Thyroid gland (tissue), 4 donors: ENCODE results near the gene IFNL2. TPM values are rescaled to one million over a fixed set of nuclear protein-coding genes. Genes with fewer than 3 reads are reported as not detected.
"Not testable (repeated sequence)": the region's sequence is repeated elsewhere in the genome, so short reads cannot be mapped to it uniquely, and the experiment has no call there.

Experiments used
- DNase-seq, 2 donors: peaks; one replicate each; pipeline ENCODE4 v3.0.0-alpha.2; 2019
- H3K27ac ChIP-seq, 3 donors: fragments of 200-600 bp; sonication (generic); 1 replicate in 2 of 3; 2 replicates in 1 of 3; pipeline ENCODE4 v1.5.1; 2016 to 2019; ENCODE audit warnings: mild to moderate bottlenecking in 1 of 3, moderate library complexity in 1 of 3
- H3K27me3 ChIP-seq: fragments of 200-600 bp; sonication (generic); one replicate; pipeline ENCODE4 v1.5.1; 2019
- H3K36me3 ChIP-seq, 2 donors: fragments of 200-600 bp; sonication (generic); one replicate each; pipeline ENCODE4 v1.5.1; 2016 to 2019
- H3K4me1 ChIP-seq, 2 donors: fragments of 200-600 bp; sonication (generic); one replicate each; pipeline ENCODE4 v1.5.1; 2017 to 2019
- H3K4me3 ChIP-seq, 3 donors: fragments of 200-600 bp; sonication (generic); replicated peaks in 1 of 3; 1 replicate in 2 of 3; 2 replicates in 1 of 3; pipeline ENCODE4 v1.5.1; 2016; ENCODE audit warnings: mild to moderate bottlenecking in 1 of 3
- H3K9me3 ChIP-seq: fragments of 200-600 bp; sonication (generic); one replicate; pipeline ENCODE4 v1.5.1; 2017
- POLR2A ChIP-seq, 2 donors: fragments of 450-650 bp; IDR thresholded peaks; one replicate each; pipeline ENCODE4 v1.6.1; 2017; ENCODE audit warnings: antibody characterized with exemption in 2 of 2, mild to moderate bottlenecking in 2 of 2, moderate library complexity in 1 of 2
- WGBS, 2 donors: methylation state at CpG; one replicate each; pipeline ENCODE4 v1.1.5; 2017; 5-methylcytosine and 5-hydroxymethylcytosine counted together
- intact Hi-C: fragments of 100-400 bp; cut with DNase I; formaldehyde crosslinking; loops from one replicate; pipeline ENCODE4 v1.15.1; 2023
- total RNA-seq, 4 donors: library from RNA; depleted of rRNA; stranded (reverse); fragments of >200 nt; gene quantifications; one replicate each; pipeline ENCODE4 v1.2.3, GENCODE V29; 2016
- TF ChIP-seq, protein P1 (sequence below), 6 experiments: fragments of 200-600 bp in 3 of 6; fragments of 450-650 bp in 3 of 6; sonication (generic) in 3 of 6; IDR thresholded peaks; one replicate each; pipeline ENCODE4 v1.5.1; 2016 to 2019; ENCODE audit warnings: antibody characterized with exemption in 6 of 6, mild to moderate bottlenecking in 2 of 6, inconsistent platforms in 1 of 6, moderate library complexity in 1 of 6

IFNL2 gene
- total RNA-seq, 4 donors from 2014 or later = not detected

GRCh38 chr19:39265321-39265916, 2.8 kb upstream of the IFNL2 start:
- Histone ChIP-seq H3K27ac (no peak overlapping the region), H3K4me1 (peaks cover 0 to 17% of the 10 kb centered on the region in 2 donors), H3K4me3 (no peak overlapping the region), H3K36me3 (no peaks in the 10 kb centered on the region), H3K27me3 (peaks cover 17% of the 10 kb centered on the region), H3K9me3 (no peaks in the 10 kb centered on the region)
- TF ChIP-seq, protein P1, sequence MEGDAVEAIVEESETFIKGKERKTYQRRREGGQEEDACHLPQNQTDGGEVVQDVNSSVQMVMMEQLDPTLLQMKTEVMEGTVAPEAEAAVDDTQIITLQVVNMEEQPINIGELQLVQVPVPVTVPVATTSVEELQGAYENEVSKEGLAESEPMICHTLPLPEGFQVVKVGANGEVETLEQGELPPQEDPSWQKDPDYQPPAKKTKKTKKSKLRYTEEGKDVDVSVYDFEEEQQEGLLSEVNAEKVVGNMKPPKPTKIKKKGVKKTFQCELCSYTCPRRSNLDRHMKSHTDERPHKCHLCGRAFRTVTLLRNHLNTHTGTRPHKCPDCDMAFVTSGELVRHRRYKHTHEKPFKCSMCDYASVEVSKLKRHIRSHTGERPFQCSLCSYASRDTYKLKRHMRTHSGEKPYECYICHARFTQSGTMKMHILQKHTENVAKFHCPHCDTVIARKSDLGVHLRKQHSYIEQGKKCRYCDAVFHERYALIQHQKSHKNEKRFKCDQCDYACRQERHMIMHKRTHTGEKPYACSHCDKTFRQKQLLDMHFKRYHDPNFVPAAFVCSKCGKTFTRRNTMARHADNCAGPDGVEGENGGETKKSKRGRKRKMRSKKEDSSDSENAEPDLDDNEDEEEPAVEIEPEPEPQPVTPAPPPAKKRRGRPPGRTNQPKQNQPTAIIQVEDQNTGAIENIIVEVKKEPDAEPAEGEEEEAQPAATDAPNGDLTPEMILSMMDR (IDR thresholded peaks at IDR 0.05) = no peak
- TF ChIP-seq POLR2A (IDR thresholded peaks at IDR 0.05) = no peak
- intact Hi-C loops = no loop called here
- 40 to 56% methylated on average over 3 to 8 of the region's 39 CpGs for WGBS, 2 donors
- DNase-seq = no peak

- H3K9me3 ChIP-seq, H3K27ac ChIP-seq, DNase-seq, intact Hi-C loops, H3K4me3 ChIP-seq, H3K36me3 ChIP-seq: not testable (repeated sequence)
- 74 to 77% methylated on average over 3 to 8 of the region's 10 CpGs for WGBS, 2 donors
- H3K4me1 ChIP-seq = peaks cover 0 to 17% of the 10 kb centered on the region in 2 donors
- H3K27me3 ChIP-seq = peaks cover 17% of the 10 kb centered on the region
Observed at GRCh38 chr19:39268531-39269223, 481 bp downstream of the IFNL2 start.

- H3K4me1 ChIP-seq = peaks cover 0 to 12% of the 10 kb centered on the region in 2 donors
- H3K9me3 ChIP-seq, H3K36me3 ChIP-seq, DNase-seq, H3K27ac ChIP-seq, H3K4me3 ChIP-seq, intact Hi-C loops: not testable (repeated sequence)
- peaks cover 14% of the 10 kb centered on the region for H3K27me3 ChIP-seq
- 57 to 65% methylated on average over 7 to 10 of the region's 10 CpGs for WGBS, 2 donors
Observed at GRCh38 chr19:39269369-39269768, 1.2 kb downstream of the IFNL2 start.

GRCh38 chr19:39270036-39270871, 2.1 kb downstream of the IFNL2 start:
- Histone ChIP-seq H3K4me1 (peaks cover 0 to 3% of the 10 kb centered on the region in 2 donors), H3K4me3 (no peak overlapping the region), H3K9me3 (no peaks in the 10 kb centered on the region), H3K27ac (no peak overlapping the region), H3K36me3 (no peaks in the 10 kb centered on the region), H3K27me3 (peaks cover 5% of the 10 kb centered on the region)
- WGBS, 2 donors = 71 to 75% methylated on average over 9 of the region's 9 CpGs
- no peak for DNase-seq
- TF ChIP-seq, protein P1 (IDR thresholded peaks at IDR 0.05) = no peak
- TF ChIP-seq POLR2A (IDR thresholded peaks at IDR 0.05) = no peak
- intact Hi-C loops = no loop called here

DNA sequence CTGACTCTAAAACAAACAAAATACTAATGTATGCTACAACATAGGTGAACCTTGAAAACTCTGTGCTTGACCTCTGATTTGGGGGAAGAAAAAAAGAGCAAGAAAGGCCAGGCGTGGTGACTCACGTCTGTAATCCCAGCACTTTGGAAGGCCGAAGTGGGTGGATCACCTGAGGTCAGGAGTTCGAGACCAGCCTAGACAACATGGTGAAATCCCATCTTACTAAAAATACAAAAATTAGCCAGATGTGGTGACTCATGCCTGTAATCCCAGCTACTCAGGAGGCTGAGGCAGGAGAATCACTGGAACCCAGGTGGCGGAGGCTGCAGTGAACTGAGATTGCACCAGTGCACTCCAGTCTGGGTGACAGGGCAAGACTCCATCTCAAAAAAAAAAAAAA, 5.7 kb downstream of the IFNL2 start:
- H3K9me3 ChIP-seq, intact Hi-C loops, DNase-seq, H3K36me3 ChIP-seq, H3K4me3 ChIP-seq, H3K4me1 ChIP-seq, H3K27me3 ChIP-seq, H3K27ac ChIP-seq: not testable (repeated sequence)
- WGBS, 2 donors = 87 to 88% methylated on average over 5 of the region's 5 CpGs

DNA sequence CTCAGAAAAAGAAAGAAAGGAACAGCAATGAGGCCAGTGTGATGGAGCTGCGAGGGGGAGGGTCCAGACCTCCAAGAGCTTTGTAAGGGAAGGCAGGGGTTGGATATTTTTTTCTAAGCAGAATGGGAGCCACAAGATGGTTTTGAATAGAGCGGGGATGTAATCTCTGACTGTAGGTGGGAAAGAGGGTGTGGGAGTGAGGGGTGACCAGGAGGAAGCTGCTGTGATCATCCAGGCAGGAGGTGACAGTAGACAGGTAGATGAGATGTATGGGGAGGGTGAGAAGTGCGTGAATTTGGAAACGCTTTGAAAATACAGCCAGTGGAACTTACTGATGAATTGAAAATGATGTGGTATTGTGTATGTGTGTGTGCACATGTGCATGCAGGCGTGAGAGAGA, 7.4 kb downstream of the IFNL2 start:
- TF ChIP-seq, protein P1 (IDR thresholded peaks at IDR 0.05) = no peak
- TF ChIP-seq POLR2A (IDR thresholded peaks at IDR 0.05) = no peak
- Histone ChIP-seq H3K27ac (no peak overlapping the region), H3K27me3 (no peaks in the 10 kb centered on the region), H3K36me3 (no peaks in the 10 kb centered on the region), H3K4me3 (no peak overlapping the region), H3K4me1 (no peaks in the 10 kb centered on the region), H3K9me3 (no peaks in the 10 kb centered on the region)
- 82 to 91% methylated on average over 5 of the region's 5 CpGs for WGBS, 2 donors
- intact Hi-C loops = no loop called here
- DNase-seq = no peak
